GM23338 (cell line): ENCODE measurements around the gene PSMB2. TPM values are rescaled to one million over a fixed set of nuclear protein-coding genes. Genes with fewer than 3 reads are reported as not detected.

ENCODE experiments used
- ATAC-seq: fragments of 200-7000 bp; cut with Tn5 transposase; 3 replicates; pipeline ENCODE4 v1.9.1; 2020
- DNase-seq: peaks from one replicate; pipeline ENCODE4 v3.0.0-alpha.2; 2015; ENCODE audit warnings: low spot score
- H2AFZ ChIP-seq: fragments of 200-600 bp; sonication (generic); 2 replicates; pipeline ENCODE4 v1.8.0; 2016; ENCODE audit warnings: antibody characterized with exemption, mild to moderate bottlenecking, moderate library complexity
- H3F3A ChIP-seq: fragments of 200-600 bp; sonication (generic); replicated peaks from 2 replicates; pipeline ENCODE4 v1.8.0; 2017; ENCODE audit warnings: antibody characterized with exemption, mixed run types, low read depth
- H3K27ac ChIP-seq: fragments of 200-600 bp; sonication (generic); 2 replicates; pipeline ENCODE4 v1.6.1; 2016; ENCODE audit warnings: low read depth
- H3K27me3 ChIP-seq: fragments of 200-600 bp; sonication (generic); 2 replicates; pipeline ENCODE4 v1.8.0; 2016; ENCODE audit warnings: mild to moderate bottlenecking, mixed run types, moderate library complexity; ENCODE audit not compliant: insufficient read depth
- H3K36me3 ChIP-seq: fragments of 200-600 bp; sonication (generic); 2 replicates; pipeline ENCODE4 v1.8.0; 2016; ENCODE audit warnings: mild to moderate bottlenecking; ENCODE audit not compliant: insufficient read depth
- H3K4me1 ChIP-seq: fragments of 200-600 bp; sonication (generic); 2 replicates; pipeline ENCODE4 v1.8.0; 2016; ENCODE audit warnings: mild to moderate bottlenecking, moderate library complexity; ENCODE audit not compliant: insufficient read depth
- H3K4me2 ChIP-seq: fragments of 200-600 bp; sonication (generic); 2 replicates; pipeline ENCODE4 v1.7.1; 2017; ENCODE audit warnings: mixed run types
- H3K4me3 ChIP-seq: fragments of 200-600 bp; sonication (generic); 2 replicates; pipeline ENCODE4 v1.6.1; 2016; ENCODE audit warnings: mixed run types
- H3K79me2 ChIP-seq: fragments of 200-600 bp; sonication (generic); replicated peaks from 2 replicates; pipeline ENCODE4 v1.8.0; 2017; ENCODE audit warnings: mild to moderate bottlenecking; ENCODE audit not compliant: insufficient read depth
- H3K9me2 ChIP-seq: fragments of 200-600 bp; sonication (generic); 2 replicates; pipeline ENCODE4 v1.8.0; 2017; ENCODE audit not compliant: insufficient read depth
- H4K20me1 ChIP-seq: fragments of 200-600 bp; sonication (generic); replicated peaks from 2 replicates; pipeline ENCODE4 v1.8.0; 2017; ENCODE audit warnings: mild to moderate bottlenecking; ENCODE audit not compliant: insufficient read depth
- H3K27ac Mint-ChIP-seq: 2 replicates; pipeline ENCODE4 v1.8.0; 2020; ENCODE audit warnings: inconsistent platforms, mild to moderate bottlenecking, moderate library complexity, mixed read lengths
- H3K27me3 Mint-ChIP-seq: 3 replicates; pipeline ENCODE4 v1.8.0; 2022; ENCODE audit warnings: low read depth, mild to moderate bottlenecking, moderate library complexity, mixed read lengths, inconsistent platforms; ENCODE audit not compliant: insufficient read depth, poor library complexity
- H3K36me3 Mint-ChIP-seq: 3 replicates; pipeline ENCODE4 v1.8.0; 2021; ENCODE audit warnings: low read depth, mild to moderate bottlenecking, inconsistent platforms, moderate library complexity, mixed read lengths
- H3K4me1 Mint-ChIP-seq: 3 replicates; pipeline ENCODE4 v1.8.0; 2020; ENCODE audit warnings: mild to moderate bottlenecking, inconsistent platforms, mixed read lengths
- H3K4me3 Mint-ChIP-seq: 3 replicates; pipeline ENCODE4 v1.8.0; 2021; ENCODE audit warnings: moderate library complexity, mild to moderate bottlenecking, inconsistent platforms, mixed read lengths
- H3K9me3 Mint-ChIP-seq: 3 replicates; pipeline ENCODE4 v1.8.0; 2020; ENCODE audit warnings: moderate library complexity, mild to moderate bottlenecking, inconsistent platforms, mixed read lengths
- CREB1 ChIP-seq: fragments of 250-450 bp; sonication (Bioruptor Pico); IDR thresholded peaks from 2 replicates; pipeline ENCODE4 v1.5.0; 2020; ENCODE audit warnings: low read depth, mild to moderate bottlenecking, moderate library complexity
- EZH2 ChIP-seq: fragments of 200-600 bp; sonication (generic); IDR thresholded peaks from one replicate; pipeline ENCODE4 v1.8.0; 2017; ENCODE audit warnings: antibody characterized with exemption, mild to moderate bottlenecking, low read depth; ENCODE audit not compliant: unreplicated experiment
- EZH2phosphoT487 ChIP-seq: fragments of 200-600 bp; sonication (generic); IDR thresholded peaks from one replicate; pipeline ENCODE4 v1.8.1; 2018; ENCODE audit warnings: antibody characterized with exemption; ENCODE audit not compliant: unreplicated experiment
- JUNB ChIP-seq: IDR thresholded peaks from one replicate; pipeline ENCODE4 v1.6.1; 2016; ENCODE audit warnings: antibody characterized with exemption; ENCODE audit not compliant: unreplicated experiment
- NANOG ChIP-seq: IDR thresholded peaks from 2 replicates; pipeline ENCODE4 v1.6.1; 2016; ENCODE audit warnings: antibody characterized with exemption, borderline replicate concordance
- POLR2AphosphoS5 ChIP-seq: IDR thresholded peaks from 2 replicates; pipeline ENCODE4 v1.6.1; 2016; ENCODE audit warnings: antibody characterized with exemption, low read depth
- STAT1 ChIP-seq: IDR thresholded peaks from one replicate; pipeline ENCODE4 v1.6.1; 2016; ENCODE audit warnings: antibody characterized with exemption; ENCODE audit not compliant: unreplicated experiment
- ZNF114 ChIP-seq: fragments of 250-450 bp; sonication (Bioruptor Pico); IDR thresholded peaks from 2 replicates; pipeline ENCODE4 v1.5.0; 2020; ENCODE audit warnings: mild to moderate bottlenecking, moderate library complexity
- ZNF331 ChIP-seq: fragments of 250-450 bp; sonication (Bioruptor Pico); IDR thresholded peaks from 2 replicates; pipeline ENCODE4 v1.5.0; 2020; ENCODE audit warnings: low read depth, mild to moderate bottlenecking, moderate library complexity
- polyA plus RNA-seq: library from polyadenylated mRNA; unstranded; fragments of >200 nt; fragmentation: Nextera tagmentation; extraction: Ambion mirVana; gene quantifications from 2 replicates; pipeline ENCODE4 v1.2.1, GENCODE V29; 2016
- total RNA-seq: library from RNA; depleted of rRNA; stranded (reverse); fragments of >200 nt; shearing (Covaris generic); gene quantifications from 2 replicates; pipeline ENCODE4 v1.2.3, GENCODE V29; 2014
- TF ChIP-seq, protein P1 (sequence below): fragments of 250-450 bp; sonication (Bioruptor Pico); IDR thresholded peaks from 2 replicates; pipeline ENCODE4 v1.5.0; 2020; ENCODE audit warnings: mild to moderate bottlenecking, moderate library complexity
- TF ChIP-seq, protein P2 (sequence below): IDR thresholded peaks from 2 replicates; pipeline ENCODE4 v1.6.1; 2016; ENCODE audit warnings: antibody characterized with exemption
- TF ChIP-seq, protein P3 (sequence below), 2 experiments: fragments of 200-600 bp in 1 of 2; sonication (generic) in 1 of 2; conservative IDR thresholded peaks; 2 replicates each; pipeline versions ENCODE4 v1.5.1 to v1.6.1; 2016 to 2017; ENCODE audit warnings: antibody characterized with exemption in 2 of 2, low read depth in 2 of 2, mild to moderate bottlenecking in 2 of 2, moderate library complexity in 1 of 2
- TF ChIP-seq, protein P4 (sequence below): IDR thresholded peaks from one replicate; pipeline ENCODE4 v1.6.1; 2018; ENCODE audit warnings: antibody characterized with exemption; ENCODE audit not compliant: unreplicated experiment

The PSMB2 gene
- total and polyA plus RNA-seq, 2 experiments from 2014 or later, result 68.2 to 147 TPM

DNA sequence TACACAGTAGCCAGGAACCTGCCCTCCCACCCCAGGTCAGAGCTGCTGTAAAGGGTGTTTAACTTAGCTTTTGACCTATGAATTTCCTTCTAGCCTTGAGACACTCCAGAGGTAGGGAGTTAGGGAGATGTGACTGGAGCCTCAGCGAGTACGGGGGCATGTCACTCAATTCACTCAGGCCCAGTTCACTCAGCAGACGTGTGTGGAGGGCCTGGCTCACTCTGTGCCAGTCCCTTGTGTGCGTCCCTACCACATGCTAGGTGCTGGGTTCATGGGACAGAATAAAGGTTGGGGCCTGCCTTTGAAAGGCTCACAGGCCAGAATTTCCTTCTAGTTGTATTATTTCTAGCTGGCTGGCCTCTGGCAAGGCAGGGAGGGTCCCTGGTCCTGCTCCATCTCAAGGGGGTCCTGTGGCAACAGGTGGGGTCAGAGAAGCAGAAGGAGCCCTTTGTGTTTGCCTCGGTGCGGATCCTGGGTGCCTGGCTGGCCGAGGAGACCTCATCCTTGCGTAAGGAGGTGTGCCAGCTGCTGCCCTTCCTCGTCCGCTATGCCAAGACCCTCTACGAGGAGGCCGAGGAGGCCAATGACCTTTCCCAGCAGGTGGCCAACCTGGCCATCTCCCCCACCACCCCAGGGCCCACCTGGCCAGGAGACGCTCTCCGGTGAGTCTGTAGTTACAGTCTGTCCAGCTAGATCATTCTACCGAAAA is 79.2 kb downstream of the PSMB2 start:
- Histone ChIP-seq H3K4me1 (peaks cover 7% of the 10 kb centered on the region; the same call in 1 of the 2 replicates), H3K27me3 (no peaks in the 10 kb centered on the region), H3F3A (0 out of 2 replicates have a peak, but pooled peaks cover 5% of the 10 kb centered on the region), H3K36me3 (no peaks in the 10 kb centered on the region; the same call in 1 of the 2 replicates), H2AFZ (no peak overlapping the region), H3K79me2 (no peaks in the 10 kb centered on the region), H3K27ac (no peak overlapping the region), H4K20me1 (peaks cover 14% of the 10 kb centered on the region; the same call in 1 of the 2 replicates), H3K9me2 (no peaks in the 10 kb centered on the region), H3K4me2 (no peak overlapping the region), H3K4me3 (no peak overlapping the region)
- Mint-ChIP-seq H3K36me3 (peaks cover 52% of the 10 kb centered on the region), H3K4me1 (peaks cover 14% of the 10 kb centered on the region), H3K4me3 (no peak overlapping the region), H3K27me3 (peaks cover 20% of the 10 kb centered on the region), H3K9me3 (peaks cover 3% of the 10 kb centered on the region; the same call in 2 of the 3 replicates), H3K27ac (no peak overlapping the region)
- no peak for TF ChIP-seq CREB1 (CRISPR knock-in tag)
- TF ChIP-seq, protein P1, sequence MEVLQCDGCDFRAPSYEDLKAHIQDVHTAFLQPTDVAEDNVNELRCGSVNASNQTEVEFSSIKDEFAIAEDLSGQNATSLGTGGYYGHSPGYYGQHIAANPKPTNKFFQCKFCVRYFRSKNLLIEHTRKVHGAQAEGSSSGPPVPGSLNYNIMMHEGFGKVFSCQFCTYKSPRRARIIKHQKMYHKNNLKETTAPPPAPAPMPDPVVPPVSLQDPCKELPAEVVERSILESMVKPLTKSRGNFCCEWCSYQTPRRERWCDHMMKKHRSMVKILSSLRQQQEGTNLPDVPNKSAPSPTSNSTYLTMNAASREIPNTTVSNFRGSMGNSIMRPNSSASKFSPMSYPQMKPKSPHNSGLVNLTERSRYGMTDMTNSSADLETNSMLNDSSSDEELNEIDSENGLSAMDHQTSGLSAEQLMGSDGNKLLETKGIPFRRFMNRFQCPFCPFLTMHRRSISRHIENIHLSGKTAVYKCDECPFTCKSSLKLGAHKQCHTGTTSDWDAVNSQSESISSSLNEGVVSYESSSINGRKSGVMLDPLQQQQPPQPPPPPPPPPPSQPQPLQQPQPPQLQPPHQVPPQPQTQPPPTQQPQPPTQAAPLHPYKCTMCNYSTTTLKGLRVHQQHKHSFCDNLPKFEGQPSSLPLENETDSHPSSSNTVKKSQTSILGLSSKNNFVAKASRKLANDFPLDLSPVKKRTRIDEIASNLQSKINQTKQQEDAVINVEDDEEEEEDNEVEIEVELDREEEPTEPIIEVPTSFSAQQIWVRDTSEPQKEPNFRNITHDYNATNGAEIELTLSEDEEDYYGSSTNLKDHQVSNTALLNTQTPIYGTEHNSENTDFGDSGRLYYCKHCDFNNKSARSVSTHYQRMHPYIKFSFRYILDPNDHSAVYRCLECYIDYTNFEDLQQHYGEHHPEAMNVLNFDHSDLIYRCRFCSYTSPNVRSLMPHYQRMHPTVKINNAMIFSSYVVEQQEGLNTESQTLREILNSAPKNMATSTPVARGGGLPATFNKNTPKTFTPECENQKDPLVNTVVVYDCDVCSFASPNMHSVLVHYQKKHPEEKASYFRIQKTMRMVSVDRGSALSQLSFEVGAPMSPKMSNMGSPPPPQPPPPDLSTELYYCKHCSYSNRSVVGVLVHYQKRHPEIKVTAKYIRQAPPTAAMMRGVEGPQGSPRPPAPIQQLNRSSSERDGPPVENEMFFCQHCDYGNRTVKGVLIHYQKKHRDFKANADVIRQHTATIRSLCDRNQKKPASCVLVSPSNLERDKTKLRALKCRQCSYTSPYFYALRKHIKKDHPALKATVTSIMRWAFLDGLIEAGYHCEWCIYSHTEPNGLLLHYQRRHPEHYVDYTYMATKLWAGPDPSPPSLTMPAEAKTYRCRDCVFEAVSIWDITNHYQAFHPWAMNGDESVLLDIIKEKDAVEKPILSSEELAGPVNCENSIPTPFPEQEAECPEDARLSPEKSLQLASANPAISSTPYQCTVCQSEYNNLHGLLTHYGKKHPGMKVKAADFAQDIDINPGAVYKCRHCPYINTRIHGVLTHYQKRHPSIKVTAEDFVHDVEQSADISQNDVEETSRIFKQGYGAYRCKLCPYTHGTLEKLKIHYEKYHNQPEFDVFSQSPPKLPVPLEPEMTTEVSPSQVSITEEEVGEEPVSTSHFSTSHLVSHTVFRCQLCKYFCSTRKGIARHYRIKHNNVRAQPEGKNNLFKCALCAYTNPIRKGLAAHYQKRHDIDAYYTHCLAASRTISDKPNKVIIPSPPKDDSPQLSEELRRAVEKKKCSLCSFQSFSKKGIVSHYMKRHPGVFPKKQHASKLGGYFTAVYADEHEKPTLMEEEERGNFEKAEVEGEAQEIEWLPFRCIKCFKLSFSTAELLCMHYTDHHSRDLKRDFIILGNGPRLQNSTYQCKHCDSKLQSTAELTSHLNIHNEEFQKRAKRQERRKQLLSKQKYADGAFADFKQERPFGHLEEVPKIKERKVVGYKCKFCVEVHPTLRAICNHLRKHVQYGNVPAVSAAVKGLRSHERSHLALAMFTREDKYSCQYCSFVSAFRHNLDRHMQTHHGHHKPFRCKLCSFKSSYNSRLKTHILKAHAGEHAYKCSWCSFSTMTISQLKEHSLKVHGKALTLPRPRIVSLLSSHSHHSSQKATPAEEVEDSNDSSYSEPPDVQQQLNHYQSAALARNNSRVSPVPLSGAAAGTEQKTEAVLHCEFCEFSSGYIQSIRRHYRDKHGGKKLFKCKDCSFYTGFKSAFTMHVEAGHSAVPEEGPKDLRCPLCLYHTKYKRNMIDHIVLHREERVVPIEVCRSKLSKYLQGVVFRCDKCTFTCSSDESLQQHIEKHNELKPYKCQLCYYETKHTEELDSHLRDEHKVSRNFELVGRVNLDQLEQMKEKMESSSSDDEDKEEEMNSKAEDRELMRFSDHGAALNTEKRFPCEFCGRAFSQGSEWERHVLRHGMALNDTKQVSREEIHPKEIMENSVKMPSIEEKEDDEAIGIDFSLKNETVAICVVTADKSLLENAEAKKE (CRISPR knock-in tag), result no peak
- TF ChIP-seq, protein P2, sequence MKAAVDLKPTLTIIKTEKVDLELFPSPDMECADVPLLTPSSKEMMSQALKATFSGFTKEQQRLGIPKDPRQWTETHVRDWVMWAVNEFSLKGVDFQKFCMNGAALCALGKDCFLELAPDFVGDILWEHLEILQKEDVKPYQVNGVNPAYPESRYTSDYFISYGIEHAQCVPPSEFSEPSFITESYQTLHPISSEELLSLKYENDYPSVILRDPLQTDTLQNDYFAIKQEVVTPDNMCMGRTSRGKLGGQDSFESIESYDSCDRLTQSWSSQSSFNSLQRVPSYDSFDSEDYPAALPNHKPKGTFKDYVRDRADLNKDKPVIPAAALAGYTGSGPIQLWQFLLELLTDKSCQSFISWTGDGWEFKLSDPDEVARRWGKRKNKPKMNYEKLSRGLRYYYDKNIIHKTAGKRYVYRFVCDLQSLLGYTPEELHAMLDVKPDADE, result no peak
- no peak for TF ChIP-seq POLR2AphosphoS5
- TF ChIP-seq ZNF114, result no peak
- TF ChIP-seq ZNF331, result no peak
- TF ChIP-seq EZH2phosphoT487, result no peak
- TF ChIP-seq STAT1, result no peak
- TF ChIP-seq, protein P3, sequence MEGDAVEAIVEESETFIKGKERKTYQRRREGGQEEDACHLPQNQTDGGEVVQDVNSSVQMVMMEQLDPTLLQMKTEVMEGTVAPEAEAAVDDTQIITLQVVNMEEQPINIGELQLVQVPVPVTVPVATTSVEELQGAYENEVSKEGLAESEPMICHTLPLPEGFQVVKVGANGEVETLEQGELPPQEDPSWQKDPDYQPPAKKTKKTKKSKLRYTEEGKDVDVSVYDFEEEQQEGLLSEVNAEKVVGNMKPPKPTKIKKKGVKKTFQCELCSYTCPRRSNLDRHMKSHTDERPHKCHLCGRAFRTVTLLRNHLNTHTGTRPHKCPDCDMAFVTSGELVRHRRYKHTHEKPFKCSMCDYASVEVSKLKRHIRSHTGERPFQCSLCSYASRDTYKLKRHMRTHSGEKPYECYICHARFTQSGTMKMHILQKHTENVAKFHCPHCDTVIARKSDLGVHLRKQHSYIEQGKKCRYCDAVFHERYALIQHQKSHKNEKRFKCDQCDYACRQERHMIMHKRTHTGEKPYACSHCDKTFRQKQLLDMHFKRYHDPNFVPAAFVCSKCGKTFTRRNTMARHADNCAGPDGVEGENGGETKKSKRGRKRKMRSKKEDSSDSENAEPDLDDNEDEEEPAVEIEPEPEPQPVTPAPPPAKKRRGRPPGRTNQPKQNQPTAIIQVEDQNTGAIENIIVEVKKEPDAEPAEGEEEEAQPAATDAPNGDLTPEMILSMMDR (conservative IDR thresholded peaks at IDR 0.05; ENCODE audit: low read depth in 2 of 2), result no peak
- no peak for TF ChIP-seq JUNB
- no peak for TF ChIP-seq NANOG
- no peak for TF ChIP-seq EZH2
- TF ChIP-seq, protein P4, sequence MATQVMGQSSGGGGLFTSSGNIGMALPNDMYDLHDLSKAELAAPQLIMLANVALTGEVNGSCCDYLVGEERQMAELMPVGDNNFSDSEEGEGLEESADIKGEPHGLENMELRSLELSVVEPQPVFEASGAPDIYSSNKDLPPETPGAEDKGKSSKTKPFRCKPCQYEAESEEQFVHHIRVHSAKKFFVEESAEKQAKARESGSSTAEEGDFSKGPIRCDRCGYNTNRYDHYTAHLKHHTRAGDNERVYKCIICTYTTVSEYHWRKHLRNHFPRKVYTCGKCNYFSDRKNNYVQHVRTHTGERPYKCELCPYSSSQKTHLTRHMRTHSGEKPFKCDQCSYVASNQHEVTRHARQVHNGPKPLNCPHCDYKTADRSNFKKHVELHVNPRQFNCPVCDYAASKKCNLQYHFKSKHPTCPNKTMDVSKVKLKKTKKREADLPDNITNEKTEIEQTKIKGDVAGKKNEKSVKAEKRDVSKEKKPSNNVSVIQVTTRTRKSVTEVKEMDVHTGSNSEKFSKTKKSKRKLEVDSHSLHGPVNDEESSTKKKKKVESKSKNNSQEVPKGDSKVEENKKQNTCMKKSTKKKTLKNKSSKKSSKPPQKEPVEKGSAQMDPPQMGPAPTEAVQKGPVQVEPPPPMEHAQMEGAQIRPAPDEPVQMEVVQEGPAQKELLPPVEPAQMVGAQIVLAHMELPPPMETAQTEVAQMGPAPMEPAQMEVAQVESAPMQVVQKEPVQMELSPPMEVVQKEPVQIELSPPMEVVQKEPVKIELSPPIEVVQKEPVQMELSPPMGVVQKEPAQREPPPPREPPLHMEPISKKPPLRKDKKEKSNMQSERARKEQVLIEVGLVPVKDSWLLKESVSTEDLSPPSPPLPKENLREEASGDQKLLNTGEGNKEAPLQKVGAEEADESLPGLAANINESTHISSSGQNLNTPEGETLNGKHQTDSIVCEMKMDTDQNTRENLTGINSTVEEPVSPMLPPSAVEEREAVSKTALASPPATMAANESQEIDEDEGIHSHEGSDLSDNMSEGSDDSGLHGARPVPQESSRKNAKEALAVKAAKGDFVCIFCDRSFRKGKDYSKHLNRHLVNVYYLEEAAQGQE, result no peak
- DNase-seq, result no peak
- ATAC-seq, result no peak
